ENCODE measurements around the gene IL3. TPM values are rescaled to one million over a fixed set of nuclear protein-coding genes. Genes with fewer than 3 reads are reported as not detected.

The IL3 gene
- total and polyA plus RNA-seq, 2 experiments from 2014 or later, result not detected

DNA sequence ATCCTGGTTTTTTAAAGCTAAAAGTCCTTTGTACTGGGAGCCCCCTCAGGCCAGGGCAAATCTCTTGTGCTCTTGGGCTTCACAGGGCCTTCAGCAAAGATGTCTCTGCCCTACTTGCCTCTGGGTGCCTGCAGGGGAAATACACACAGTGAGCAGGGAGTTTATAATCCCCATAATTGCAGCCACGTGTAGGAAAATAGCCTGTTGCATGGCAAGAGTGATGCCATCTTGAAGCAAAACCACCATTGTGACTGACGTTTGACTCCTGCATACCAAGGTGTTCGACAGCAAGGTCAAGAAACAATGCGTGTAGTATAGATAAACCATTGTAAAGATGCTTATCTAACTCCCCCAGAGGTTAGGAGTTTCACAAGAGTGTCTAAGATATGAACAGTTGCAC, 11.4 kb upstream of the IL3 start:
- Histone ChIP-seq H3F3A (replicated peaks; ENCODE audit: low read depth) (no peaks in the 10 kb centered on the region), H2AFZ (no peak overlapping the region), H4K20me1 (replicated peaks; ENCODE audit: insufficient read depth) (no peaks in the 10 kb centered on the region), H3K36me3 (ENCODE audit: insufficient read depth) (no peaks in the 10 kb centered on the region; the same call in 1 of the 2 replicates), H3K4me3 (no peak overlapping the region), H3K4me2 (no peak overlapping the region), H3K79me2 (replicated peaks; ENCODE audit: insufficient read depth) (no peaks in the 10 kb centered on the region), H3K27me3 (ENCODE audit: insufficient read depth) (no peaks in the 10 kb centered on the region), H3K4me1 (ENCODE audit: insufficient read depth) (0 out of 2 replicates have a peak, but pooled peaks cover 14% of the 10 kb centered on the region), H3K9me2 (ENCODE audit: insufficient read depth) (no peaks in the 10 kb centered on the region), H3K27ac (ENCODE audit: low read depth) (no peak overlapping the region)
- H3K27ac Mint-ChIP-seq, result no peak overlapping the region
- no peaks in the 10 kb centered on the region for H3K9me3 Mint-ChIP-seq
- no peak for ATAC-seq
- DNase-seq (ENCODE audit: low spot score), result no peak
- H3K27me3 Mint-ChIP-seq (ENCODE audit: insufficient read depth, low read depth, poor library complexity), result no peaks in the 10 kb centered on the region
- H3K36me3 Mint-ChIP-seq (ENCODE audit: low read depth), result no peaks in the 10 kb centered on the region
- H3K4me1 Mint-ChIP-seq, result peaks cover 15% of the 10 kb centered on the region
- TF ChIP-seq, protein P1, sequence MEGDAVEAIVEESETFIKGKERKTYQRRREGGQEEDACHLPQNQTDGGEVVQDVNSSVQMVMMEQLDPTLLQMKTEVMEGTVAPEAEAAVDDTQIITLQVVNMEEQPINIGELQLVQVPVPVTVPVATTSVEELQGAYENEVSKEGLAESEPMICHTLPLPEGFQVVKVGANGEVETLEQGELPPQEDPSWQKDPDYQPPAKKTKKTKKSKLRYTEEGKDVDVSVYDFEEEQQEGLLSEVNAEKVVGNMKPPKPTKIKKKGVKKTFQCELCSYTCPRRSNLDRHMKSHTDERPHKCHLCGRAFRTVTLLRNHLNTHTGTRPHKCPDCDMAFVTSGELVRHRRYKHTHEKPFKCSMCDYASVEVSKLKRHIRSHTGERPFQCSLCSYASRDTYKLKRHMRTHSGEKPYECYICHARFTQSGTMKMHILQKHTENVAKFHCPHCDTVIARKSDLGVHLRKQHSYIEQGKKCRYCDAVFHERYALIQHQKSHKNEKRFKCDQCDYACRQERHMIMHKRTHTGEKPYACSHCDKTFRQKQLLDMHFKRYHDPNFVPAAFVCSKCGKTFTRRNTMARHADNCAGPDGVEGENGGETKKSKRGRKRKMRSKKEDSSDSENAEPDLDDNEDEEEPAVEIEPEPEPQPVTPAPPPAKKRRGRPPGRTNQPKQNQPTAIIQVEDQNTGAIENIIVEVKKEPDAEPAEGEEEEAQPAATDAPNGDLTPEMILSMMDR (conservative IDR thresholded peaks at IDR 0.05; ENCODE audit: low read depth in 2 of 2), result no peak
- TF ChIP-seq ZNF331 (CRISPR knock-in tag; IDR thresholded peaks at IDR 0.05; ENCODE audit: low read depth) (no peak), STAT1 (IDR thresholded peaks at IDR 0.05; ENCODE audit: unreplicated experiment) (no peak), ZNF114 (CRISPR knock-in tag; IDR thresholded peaks at IDR 0.05) (no peak), JUNB (IDR thresholded peaks at IDR 0.05; ENCODE audit: unreplicated experiment) (no peak), CREB1 (CRISPR knock-in tag; IDR thresholded peaks at IDR 0.05; ENCODE audit: low read depth) (no peak), EZH2 (IDR thresholded peaks at IDR 0.05; ENCODE audit: low read depth, unreplicated experiment) (no peak), EZH2phosphoT487 (IDR thresholded peaks at IDR 0.05; ENCODE audit: unreplicated experiment) (no peak), POLR2AphosphoS5 (IDR thresholded peaks at IDR 0.05; ENCODE audit: low read depth) (no peak), NANOG (IDR thresholded peaks at IDR 0.05; ENCODE audit: borderline replicate concordance) (no peak)
- TF ChIP-seq, protein P2, sequence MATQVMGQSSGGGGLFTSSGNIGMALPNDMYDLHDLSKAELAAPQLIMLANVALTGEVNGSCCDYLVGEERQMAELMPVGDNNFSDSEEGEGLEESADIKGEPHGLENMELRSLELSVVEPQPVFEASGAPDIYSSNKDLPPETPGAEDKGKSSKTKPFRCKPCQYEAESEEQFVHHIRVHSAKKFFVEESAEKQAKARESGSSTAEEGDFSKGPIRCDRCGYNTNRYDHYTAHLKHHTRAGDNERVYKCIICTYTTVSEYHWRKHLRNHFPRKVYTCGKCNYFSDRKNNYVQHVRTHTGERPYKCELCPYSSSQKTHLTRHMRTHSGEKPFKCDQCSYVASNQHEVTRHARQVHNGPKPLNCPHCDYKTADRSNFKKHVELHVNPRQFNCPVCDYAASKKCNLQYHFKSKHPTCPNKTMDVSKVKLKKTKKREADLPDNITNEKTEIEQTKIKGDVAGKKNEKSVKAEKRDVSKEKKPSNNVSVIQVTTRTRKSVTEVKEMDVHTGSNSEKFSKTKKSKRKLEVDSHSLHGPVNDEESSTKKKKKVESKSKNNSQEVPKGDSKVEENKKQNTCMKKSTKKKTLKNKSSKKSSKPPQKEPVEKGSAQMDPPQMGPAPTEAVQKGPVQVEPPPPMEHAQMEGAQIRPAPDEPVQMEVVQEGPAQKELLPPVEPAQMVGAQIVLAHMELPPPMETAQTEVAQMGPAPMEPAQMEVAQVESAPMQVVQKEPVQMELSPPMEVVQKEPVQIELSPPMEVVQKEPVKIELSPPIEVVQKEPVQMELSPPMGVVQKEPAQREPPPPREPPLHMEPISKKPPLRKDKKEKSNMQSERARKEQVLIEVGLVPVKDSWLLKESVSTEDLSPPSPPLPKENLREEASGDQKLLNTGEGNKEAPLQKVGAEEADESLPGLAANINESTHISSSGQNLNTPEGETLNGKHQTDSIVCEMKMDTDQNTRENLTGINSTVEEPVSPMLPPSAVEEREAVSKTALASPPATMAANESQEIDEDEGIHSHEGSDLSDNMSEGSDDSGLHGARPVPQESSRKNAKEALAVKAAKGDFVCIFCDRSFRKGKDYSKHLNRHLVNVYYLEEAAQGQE (IDR thresholded peaks at IDR 0.05; ENCODE audit: unreplicated experiment), result no peak
- TF ChIP-seq, protein P3, sequence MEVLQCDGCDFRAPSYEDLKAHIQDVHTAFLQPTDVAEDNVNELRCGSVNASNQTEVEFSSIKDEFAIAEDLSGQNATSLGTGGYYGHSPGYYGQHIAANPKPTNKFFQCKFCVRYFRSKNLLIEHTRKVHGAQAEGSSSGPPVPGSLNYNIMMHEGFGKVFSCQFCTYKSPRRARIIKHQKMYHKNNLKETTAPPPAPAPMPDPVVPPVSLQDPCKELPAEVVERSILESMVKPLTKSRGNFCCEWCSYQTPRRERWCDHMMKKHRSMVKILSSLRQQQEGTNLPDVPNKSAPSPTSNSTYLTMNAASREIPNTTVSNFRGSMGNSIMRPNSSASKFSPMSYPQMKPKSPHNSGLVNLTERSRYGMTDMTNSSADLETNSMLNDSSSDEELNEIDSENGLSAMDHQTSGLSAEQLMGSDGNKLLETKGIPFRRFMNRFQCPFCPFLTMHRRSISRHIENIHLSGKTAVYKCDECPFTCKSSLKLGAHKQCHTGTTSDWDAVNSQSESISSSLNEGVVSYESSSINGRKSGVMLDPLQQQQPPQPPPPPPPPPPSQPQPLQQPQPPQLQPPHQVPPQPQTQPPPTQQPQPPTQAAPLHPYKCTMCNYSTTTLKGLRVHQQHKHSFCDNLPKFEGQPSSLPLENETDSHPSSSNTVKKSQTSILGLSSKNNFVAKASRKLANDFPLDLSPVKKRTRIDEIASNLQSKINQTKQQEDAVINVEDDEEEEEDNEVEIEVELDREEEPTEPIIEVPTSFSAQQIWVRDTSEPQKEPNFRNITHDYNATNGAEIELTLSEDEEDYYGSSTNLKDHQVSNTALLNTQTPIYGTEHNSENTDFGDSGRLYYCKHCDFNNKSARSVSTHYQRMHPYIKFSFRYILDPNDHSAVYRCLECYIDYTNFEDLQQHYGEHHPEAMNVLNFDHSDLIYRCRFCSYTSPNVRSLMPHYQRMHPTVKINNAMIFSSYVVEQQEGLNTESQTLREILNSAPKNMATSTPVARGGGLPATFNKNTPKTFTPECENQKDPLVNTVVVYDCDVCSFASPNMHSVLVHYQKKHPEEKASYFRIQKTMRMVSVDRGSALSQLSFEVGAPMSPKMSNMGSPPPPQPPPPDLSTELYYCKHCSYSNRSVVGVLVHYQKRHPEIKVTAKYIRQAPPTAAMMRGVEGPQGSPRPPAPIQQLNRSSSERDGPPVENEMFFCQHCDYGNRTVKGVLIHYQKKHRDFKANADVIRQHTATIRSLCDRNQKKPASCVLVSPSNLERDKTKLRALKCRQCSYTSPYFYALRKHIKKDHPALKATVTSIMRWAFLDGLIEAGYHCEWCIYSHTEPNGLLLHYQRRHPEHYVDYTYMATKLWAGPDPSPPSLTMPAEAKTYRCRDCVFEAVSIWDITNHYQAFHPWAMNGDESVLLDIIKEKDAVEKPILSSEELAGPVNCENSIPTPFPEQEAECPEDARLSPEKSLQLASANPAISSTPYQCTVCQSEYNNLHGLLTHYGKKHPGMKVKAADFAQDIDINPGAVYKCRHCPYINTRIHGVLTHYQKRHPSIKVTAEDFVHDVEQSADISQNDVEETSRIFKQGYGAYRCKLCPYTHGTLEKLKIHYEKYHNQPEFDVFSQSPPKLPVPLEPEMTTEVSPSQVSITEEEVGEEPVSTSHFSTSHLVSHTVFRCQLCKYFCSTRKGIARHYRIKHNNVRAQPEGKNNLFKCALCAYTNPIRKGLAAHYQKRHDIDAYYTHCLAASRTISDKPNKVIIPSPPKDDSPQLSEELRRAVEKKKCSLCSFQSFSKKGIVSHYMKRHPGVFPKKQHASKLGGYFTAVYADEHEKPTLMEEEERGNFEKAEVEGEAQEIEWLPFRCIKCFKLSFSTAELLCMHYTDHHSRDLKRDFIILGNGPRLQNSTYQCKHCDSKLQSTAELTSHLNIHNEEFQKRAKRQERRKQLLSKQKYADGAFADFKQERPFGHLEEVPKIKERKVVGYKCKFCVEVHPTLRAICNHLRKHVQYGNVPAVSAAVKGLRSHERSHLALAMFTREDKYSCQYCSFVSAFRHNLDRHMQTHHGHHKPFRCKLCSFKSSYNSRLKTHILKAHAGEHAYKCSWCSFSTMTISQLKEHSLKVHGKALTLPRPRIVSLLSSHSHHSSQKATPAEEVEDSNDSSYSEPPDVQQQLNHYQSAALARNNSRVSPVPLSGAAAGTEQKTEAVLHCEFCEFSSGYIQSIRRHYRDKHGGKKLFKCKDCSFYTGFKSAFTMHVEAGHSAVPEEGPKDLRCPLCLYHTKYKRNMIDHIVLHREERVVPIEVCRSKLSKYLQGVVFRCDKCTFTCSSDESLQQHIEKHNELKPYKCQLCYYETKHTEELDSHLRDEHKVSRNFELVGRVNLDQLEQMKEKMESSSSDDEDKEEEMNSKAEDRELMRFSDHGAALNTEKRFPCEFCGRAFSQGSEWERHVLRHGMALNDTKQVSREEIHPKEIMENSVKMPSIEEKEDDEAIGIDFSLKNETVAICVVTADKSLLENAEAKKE (CRISPR knock-in tag; IDR thresholded peaks at IDR 0.05), result no peak
- TF ChIP-seq, protein P4, sequence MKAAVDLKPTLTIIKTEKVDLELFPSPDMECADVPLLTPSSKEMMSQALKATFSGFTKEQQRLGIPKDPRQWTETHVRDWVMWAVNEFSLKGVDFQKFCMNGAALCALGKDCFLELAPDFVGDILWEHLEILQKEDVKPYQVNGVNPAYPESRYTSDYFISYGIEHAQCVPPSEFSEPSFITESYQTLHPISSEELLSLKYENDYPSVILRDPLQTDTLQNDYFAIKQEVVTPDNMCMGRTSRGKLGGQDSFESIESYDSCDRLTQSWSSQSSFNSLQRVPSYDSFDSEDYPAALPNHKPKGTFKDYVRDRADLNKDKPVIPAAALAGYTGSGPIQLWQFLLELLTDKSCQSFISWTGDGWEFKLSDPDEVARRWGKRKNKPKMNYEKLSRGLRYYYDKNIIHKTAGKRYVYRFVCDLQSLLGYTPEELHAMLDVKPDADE (IDR thresholded peaks at IDR 0.05), result no peak
- no peak overlapping the region for H3K4me3 Mint-ChIP-seq

Measured in GM23338 (cell line).